ENCODE measurements around the gene NPAS1.

NPAS1 gene, protein sequence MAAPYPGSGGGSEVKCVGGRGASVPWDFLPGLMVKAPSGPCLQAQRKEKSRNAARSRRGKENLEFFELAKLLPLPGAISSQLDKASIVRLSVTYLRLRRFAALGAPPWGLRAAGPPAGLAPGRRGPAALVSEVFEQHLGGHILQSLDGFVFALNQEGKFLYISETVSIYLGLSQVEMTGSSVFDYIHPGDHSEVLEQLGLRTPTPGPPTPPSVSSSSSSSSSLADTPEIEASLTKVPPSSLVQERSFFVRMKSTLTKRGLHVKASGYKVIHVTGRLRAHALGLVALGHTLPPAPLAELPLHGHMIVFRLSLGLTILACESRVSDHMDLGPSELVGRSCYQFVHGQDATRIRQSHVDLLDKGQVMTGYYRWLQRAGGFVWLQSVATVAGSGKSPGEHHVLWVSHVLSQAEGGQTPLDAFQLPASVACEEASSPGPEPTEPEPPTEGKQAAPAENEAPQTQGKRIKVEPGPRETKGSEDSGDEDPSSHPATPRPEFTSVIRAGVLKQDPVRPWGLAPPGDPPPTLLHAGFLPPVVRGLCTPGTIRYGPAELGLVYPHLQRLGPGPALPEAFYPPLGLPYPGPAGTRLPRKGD

DNA sequence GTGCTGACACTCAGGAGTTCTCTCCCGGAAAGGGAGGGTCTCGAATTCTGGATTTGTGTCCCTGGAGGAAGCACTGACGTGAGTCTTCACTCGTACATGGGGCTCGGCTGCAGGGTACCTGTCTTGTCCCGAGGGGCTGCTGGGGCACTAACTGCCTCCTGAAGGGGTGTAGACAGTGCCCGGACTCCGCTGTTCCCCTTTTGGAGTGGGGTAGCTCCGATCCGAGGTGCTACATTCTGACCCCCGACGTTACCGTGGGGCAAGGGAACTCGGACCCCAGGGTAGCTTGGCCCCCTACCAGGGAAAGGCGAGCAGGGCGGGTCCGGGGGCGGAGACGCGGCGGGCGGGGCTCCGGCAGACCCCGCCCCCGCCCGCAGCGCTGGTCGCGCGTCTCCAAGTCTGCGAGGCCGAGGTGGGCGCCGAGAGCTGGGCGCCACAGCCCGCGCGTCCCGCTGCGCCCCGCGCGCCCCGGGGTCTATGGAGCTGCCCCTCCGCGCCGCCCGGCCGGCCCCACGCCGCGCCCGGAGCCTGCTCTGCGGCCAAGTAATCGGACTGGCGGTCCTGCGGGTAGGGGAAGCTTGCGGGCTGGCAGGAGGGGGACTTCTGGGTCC lies at the start of gene NPAS1:
TSS of gene NPAS1 (plus strand) at position 407 of the 611 bp plus-strand sequence. CDS start 1,211 bp downstream, outside the sequence.
- no peak for DNase-seq (ENCODE audit: low read depth, low spot score)

DNA sequence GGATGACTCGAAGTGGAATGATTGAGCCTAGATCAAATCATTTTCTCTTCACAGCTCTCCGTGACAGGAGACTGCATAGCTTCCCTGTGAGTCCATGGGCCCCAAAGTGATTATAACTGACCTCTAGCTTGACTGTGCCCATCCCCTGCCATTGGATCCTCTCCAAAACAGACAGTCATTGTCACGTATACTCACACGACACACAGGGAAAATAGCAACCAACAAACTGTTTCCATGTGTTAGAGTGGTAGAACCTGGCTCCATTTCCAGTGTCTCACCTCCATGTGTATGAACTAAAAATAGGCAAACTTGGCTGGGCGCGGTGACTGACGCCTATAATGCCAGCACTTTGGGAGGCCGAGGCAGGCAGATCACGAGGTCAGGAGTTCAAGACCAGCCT lies 48.8 kb upstream of the NPAS1 start:
- DNase-seq (ENCODE audit: low read depth, low spot score), result no peak

DNA sequence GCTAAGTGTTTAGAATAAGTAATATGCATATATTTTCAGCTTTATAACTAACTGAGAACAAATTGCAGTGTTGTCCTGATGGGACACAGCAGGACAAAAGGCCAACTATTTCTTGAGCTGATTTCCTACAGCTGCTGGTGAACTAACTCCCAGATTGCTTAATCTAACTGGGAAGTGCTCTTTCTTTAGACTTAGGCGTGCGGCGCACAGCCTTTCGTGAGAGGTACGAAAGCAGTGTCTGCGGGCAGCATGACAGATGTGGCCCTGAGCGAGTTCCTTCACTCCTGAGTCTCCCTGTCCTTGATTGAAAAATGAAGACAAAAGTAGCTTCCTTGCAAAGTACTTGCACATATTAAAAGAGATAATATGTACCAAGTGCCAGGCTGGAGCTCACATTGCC lies 47.3 kb upstream of the NPAS1 start:
- no peak for DNase-seq (ENCODE audit: low read depth, low spot score)

DNA sequence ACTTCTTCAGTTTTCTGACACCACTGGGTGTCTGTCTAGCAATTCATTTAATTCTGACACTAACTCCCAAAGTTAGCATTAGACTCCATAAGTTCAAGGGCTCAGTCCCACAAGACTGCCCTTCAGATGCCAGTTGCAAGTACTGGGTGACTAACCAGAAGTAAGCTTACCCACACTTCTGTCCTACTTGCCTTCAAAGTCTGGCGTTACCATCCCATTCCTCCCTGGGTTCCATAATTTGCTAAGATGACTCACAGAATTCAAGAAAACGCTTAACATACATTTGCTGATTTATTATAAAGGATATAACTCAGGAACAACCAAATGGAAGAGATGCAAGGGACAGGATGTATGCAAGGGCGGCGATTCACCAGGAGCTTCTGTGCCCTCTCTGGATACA lies 45.5 kb upstream of the NPAS1 start:
- no peak for DNase-seq (ENCODE audit: low read depth, low spot score)

DNA sequence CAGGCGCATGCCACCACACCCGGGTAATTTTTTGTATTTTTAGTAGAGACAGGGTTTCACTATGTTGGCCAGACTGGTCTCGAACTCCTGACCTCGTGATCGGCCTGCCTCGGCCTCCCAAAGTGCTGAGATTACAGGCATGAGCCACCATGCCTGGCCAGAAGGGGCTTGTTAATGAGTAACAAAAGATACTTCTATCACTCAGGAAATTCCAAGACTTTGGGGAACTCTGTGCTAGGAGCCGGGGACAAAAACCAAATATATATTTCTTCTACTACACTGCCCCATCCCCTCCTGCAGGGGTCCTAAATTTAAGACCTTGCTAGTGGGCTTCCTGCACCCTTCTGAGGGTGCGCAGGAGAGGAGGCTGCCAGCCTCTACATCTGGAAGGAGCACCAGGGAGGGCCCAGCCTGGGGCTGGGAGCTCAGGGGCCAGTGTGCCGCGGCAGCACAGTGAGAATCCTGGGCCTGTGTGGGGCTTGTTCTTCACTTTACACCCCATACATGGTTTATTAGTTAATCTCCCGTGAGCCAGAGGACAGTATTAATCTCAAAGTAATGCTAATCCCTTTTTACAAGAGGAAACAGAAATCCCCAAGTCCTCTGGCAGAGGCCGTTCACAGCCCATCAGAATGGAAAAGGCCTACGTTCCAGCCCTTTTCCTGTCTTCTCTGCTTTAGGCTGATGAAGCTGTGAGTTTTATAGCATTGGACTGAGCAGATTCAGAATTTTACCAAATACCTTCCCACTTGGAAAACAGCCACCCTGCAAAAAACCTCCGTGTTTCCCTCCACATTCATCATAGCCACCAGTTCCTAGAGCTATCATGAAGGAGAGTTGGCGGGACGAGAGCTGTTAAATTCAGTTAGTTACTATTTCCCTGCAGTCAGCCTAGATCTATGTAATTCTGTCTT lies 44.4 kb upstream of the NPAS1 start:
- DNase-seq (ENCODE audit: low read depth, low spot score), result no peak

DNA sequence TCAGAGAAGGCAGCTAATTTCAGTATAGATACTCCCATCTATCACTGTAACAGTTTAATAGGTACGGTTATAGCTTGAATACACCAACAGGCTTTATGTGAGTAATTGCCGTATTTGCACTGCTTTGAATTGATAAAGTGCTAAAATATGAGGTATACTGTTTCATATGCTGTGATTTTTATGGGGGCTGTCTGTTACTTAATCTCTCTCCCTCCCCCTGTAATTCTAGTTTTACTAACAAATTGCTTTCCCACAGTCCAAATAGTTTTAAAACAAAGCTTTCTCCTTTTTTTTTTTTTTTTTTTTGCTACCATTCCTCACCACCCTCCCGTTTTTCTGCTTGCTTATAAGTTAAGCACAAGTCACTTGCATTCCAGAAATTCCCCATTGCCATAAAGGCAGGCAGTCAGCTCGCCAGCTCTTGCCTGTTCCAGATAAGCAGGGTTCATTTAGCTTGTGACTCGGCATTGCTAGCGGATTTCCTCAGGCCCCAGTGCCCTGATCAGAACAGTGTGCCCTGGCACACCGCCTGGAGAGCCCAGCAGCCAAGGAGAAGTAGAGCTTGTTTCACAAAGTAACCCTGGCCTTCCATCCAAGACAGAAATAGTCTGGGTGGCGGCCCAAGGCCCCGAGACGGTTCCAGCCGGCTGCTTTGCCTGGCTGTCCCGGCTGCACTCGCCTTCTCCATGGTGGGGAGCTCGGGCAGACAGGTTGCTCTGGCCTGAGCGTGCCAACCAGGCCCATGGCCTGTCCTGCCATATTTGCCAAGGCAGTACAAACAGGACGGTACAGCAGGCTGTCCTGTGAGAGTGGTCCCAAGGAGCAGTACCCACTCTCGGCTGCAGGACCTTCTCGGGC lies 43.5 kb upstream of the NPAS1 start:
- no peak for DNase-seq (ENCODE audit: low read depth, low spot score)

DNA sequence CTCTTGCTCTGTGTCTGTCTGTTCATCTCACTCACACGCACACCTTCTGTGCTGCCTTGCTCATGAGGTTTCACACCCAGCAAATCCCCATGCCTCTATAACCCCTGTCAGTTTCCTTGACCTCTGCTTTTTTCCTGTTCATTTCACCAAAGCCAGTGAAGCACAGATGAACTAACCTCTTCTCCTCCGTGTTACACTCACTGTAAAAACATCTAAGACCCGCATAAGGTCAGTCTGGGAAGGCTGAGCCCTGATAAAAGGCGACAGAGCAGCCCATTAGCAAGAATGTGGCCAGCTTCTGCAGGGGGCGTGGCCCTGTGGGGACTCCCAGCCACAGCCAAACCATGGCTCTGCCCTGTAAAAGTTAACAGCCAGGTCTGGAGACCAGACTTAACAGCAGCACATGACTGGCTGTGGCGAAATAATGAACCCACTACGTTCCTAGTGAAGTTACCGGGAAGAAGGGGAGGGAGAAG lies 42.8 kb upstream of the NPAS1 start:
- no peak for DNase-seq (ENCODE audit: low read depth, low spot score)

DNA sequence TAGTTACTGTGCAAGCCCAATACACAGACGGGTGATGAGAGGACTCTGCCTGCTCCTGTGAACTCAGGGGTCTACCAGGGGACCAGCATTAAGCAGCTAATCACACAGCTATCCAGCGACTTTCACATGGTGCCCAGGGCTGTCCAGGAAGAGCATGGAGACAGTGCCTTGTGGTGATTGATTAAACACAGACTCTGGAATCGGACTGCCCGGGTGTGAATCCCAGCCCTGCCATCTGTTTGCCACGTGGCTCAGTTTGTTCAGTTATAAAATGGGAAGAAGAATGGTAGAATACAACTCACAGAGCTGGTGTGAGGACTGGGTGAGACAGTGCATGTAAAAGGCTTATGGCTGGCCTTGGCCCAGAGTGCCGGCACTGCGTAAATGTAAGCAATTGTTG lies 42.1 kb upstream of the NPAS1 start:
- DNase-seq (ENCODE audit: low read depth, low spot score), result no peak

DNA sequence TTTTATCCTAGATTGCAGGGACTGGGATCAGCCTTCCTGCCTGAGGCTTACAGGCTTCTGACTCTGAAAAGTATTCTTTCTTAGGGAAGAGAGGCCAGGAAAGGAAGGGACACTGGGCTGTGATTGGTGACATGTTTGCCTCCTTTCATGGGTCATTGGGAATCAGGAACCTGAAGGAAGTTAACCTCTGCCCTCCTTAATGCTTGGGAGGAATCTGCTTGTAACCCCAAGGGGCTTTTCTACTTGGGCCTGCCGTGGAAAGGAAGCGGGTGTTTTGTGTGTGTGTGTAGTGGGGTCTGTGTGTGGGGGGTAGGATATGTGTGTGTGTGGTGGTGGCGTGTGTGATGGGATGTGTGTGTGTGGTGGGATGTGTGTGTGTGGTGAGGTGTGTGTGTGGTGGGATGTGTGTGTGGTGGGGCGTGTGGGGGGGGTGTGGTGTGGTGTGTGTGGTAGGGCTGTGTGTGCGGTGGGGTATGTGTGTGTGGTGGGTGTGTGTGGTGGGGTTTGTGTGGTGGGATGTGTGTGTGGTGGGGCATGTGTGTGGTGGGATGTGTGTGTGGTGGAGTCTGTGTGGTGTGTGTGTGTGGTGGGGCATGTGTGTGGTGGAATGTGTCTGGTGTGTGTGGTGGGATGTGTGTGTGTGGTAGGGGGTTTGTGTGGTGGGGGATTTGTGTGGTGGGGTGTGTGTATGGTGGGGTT lies 41.3 kb upstream of the NPAS1 start:
- no peak for DNase-seq (ENCODE audit: low read depth, low spot score)

DNA sequence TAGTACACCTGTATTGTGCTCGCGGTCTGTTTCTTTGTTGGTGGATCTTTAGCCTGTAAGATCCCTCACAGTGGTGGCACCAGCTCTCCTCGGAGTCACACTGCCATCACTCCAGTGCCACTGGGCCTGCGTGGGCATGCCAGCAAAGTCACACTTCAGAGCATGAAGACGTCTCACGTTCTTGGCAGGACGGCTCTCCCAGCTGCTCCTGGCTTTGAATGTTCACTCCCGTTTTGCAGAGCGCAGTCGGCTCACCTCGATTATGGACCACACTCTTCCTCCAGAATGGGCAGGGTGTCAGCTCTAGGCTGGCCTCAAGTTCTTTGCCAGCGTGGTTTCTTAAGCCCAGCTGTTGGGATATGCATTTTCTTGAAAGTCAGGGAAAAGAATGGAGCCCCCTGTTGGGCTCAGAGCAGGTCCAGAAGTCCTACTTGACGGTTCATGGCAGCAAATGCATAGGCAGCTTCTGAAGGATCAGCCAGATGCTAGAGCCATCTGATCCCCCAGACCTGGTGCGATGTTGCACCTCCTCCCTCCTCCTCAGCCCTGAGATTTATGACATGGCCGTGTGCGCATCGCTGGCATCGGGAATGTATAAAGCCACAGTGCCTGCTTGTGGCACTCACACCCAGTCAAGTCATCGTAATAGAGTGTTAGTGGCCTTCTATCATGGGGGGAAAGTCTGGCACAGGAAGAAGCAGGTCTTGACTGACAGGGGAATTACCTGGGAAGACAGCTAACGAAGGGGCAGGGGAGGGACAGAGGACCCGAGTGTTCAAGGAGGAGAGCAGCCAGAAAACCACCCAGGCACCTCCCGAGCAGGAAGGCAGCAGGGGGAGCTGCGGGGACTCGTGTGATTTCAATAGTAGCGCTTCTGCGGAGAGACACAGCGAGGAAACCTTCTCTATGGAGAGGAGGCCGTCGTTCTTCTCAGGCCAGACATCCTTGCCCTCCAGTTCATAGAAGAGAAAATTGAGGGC lies 40.2 kb upstream of the NPAS1 start:
- DNase-seq (ENCODE audit: low read depth, low spot score), result no peak

DNA sequence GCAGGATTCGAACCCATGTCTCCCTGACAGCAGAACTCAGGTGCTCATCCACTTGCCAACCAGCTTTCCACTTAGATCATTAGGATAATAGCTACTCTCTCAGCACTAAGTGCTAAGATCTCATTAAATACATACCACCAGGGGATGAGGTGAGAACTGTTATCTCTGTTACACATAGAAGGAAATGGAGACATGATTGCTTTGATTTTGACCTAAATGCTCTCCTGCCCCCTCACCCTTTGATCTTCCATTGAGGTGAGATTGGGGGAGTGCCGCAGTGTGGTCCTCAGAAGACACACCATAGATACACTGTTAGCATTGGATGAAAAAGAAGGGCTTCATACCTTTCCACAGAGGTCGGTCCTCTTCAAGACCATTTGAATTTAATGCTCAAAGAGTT lies 38.9 kb upstream of the NPAS1 start:
- no peak for DNase-seq (ENCODE audit: low read depth, low spot score)

DNA sequence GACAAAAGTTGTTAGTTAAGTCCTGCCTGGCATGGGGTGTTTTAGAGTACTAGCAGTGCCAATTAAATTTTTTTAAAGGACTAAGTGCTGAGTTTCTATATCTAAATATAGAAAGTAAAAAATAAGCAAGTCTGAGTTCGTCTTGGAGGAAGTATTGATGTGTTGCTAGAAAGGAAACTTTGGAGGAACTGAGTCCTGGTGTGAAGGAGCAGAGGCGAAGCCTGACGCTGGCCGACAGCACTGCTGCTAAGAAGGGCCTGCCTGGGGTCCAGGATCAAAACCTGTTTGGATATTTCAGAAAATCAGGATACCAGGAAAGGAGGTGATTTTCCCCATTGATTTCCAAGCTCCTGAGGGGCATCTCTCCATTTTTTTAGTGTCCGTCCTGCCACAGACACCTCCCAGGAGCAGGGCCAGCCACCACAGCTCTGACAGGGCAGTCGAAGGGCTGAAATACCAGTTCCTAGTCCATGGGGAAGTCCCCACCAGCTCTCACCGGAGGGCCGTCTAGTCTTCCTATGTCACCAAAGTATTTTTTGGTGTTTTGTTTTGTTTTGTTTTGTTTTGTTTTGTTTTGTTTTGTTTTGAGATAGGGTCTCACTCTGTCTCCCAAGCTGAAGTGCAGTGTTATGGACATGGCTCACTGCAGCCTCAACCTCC lies 38.2 kb upstream of the NPAS1 start:
- no peak for DNase-seq (ENCODE audit: low read depth, low spot score)

DNA sequence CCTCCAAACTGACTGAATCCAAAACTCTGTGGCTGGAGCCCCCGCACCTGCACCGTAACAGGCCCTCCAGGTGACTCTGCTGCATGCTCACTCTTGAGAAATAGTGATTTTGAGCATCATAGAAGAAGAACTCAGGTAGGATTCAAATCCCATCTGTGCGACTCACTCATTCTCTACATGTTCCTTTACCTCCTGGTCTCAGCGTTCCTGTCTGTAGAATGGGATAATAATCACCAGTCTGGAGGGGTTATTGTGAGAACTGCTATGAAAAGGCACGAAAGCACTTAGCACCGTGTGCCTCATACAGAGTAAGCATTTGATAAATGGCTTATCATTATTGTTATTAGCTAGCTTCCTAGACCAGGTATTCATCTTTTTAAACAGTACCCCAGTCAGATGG lies 36.5 kb upstream of the NPAS1 start:
- DNase-seq (ENCODE audit: low read depth, low spot score), result no peak

DNA sequence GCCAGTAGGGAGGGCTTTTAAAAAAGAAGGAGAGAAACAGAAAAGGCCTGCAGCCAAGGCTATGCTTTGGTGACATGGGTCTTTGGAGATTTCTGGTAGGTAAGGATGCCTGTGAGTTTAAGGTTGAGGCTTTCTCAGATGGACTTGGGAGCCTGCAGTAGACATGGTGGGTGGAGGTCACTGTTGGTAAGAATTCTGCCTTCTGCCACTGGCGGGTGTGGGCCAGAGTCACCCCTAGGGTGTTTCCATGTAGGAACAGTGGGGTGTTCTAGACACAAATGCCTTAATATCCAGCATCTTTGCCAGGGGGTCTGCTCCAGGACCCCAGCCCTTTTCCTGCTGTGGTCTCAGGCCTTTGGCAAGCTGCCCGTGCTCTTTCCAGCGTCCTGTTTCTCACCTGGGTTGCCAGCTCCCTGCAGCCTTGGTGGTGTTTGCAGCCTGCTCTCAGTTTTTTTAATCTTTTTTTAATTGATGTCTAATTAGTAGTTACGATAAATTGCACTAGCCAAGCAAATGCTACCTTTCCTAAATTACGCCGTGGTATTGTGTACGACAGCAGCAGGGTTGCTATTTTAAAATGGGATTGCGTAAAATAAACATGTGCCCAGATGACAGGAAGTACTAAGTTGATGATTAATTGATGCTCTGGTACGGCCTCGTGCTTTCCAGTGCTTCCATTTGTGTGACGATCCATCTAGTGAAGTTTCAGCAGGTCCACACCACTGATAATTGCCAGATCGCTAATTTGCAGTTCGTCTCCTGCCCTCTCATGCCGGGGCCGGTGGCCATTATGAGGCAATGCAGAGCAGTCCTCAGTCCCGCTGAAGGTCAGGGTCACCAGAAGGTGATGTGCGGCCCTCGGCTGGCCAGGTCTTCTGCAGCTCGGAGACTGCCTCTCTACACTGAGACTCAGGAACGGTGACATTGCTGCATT lies 35.3 kb upstream of the NPAS1 start:
- DNase-seq (ENCODE audit: low read depth, low spot score), result no peak

DNA sequence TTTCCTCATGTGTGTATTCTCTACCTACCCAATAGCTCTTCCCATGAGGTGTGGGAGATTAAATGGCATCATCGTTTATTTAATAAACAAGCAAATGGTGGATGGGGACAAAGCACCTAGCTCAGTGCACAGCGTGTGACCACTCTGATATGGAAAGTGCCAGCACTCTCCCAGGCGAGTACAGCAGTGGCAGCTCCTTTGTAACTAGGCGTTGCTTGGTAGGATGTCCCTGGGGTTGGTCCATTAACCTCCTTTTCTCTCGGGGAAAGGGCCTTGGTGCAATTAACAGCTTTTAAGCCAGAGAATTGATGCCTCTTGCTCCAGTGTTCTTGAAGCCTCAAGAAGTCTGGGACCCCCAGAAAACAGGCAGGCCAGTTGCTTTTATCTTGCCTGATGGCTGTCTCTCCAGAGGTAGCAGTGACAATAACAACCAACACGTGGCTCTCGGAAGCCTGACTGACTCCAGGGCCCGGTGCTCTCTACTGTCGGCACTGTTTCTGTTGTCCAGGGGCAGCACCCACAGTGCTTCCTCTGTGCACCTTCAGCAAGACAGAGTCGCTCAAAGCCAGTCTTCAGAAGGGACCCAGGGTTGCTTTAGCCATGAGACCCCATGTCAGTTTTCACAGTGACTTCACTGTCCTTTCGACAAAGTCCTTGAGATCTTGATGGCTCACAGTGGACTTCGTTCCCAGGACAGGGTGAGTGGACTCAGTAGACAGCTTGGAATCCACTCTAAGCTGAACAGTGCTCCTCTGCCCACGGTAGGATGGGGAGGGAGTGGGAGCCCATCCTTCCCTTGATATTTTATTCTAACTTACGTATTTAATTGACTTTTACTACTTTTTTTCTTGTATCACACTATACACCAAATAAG lies 33.9 kb upstream of the NPAS1 start:
- DNase-seq (ENCODE audit: low read depth, low spot score), result no peak

DNA sequence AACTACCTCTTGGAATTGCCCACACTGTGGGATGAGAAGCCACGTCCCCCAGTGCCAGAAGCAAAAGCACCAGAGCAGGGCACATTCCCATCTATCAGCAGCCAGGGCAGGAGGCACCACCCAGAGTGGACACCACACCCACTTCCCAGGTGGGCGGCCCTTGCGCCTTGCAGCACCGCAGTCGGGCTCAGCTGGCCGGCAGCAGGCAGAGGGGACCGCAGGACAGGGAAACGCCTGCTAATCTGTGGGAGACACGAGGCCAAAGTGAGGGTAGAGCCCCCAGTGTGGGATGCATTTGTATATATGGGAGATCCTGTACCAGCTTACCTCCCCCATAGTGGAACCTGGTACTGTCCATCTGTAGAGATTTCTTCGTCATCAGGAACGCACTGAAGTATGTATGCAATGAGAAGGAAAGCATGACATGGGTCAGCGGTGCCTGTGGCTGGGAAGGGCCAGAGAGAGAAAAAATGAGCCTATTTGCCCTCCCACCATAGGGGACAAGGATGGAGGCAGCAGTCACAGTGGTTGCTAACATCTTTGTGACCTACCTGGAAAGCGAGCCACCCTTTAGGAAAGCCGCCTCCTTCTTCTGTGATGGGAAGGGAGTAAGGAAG lies 30.9 kb upstream of the NPAS1 start:
- no peak for DNase-seq (ENCODE audit: low read depth, low spot score)
